Fibroblast of lung (primary cell): Measurements from ENCODE around the gene BAG3. TPM values are rescaled to one million over a fixed set of nuclear protein-coding genes. Genes with fewer than 3 reads are reported as not detected.

Source experiments
- DNase-seq, 2 donors: peaks; one replicate each; pipeline versions ENCODE4 v3.0.0 to v3.0.0-alpha.2; 2010; ENCODE audit warnings: low read depth in 2 of 2
- H2AFZ ChIP-seq: 2 replicates; pipeline ENCODE4 v1.5.1; 2012; ENCODE audit warnings: low read length, control low read depth, inconsistent platforms
- H3K27ac ChIP-seq: 2 replicates; pipeline ENCODE4 v1.5.1; 2011; ENCODE audit warnings: low read length, control low read depth; ENCODE audit not compliant: insufficient read depth
- H3K27me3 ChIP-seq: 2 replicates; pipeline ENCODE4 v1.5.1; 2011; ENCODE audit warnings: mild to moderate bottlenecking, low read length; ENCODE audit not compliant: control insufficient read depth, insufficient read depth
- H3K36me3 ChIP-seq: 2 replicates; pipeline ENCODE4 v1.5.1; 2011; ENCODE audit warnings: low read length; ENCODE audit not compliant: control insufficient read depth, insufficient read depth
- H3K4me1 ChIP-seq: 2 replicates; pipeline ENCODE4 v1.5.1; 2011; ENCODE audit warnings: low read length; ENCODE audit not compliant: control insufficient read depth, insufficient read depth; ENCODE audit errors: extremely low read depth
- H3K4me2 ChIP-seq: 2 replicates; pipeline ENCODE4 v1.5.1; 2011; ENCODE audit warnings: low read length, control low read depth; ENCODE audit not compliant: insufficient read depth; ENCODE audit errors: extremely low read depth
- H3K4me3 ChIP-seq, 4 experiments: fragments of 200-600 bp in 1 of 4; sonication (generic) in 1 of 4; replicated peaks in 1 of 4; 2 replicates each; pipeline ENCODE4 v1.5.1; 2011 to 2016; ENCODE audit warnings: low read length in 4 of 4, low read depth in 3 of 4, mild to moderate bottlenecking in 3 of 4, control low read depth in 2 of 4, inconsistent platforms in 1 of 4, mixed read lengths in 1 of 4; ENCODE audit not compliant: insufficient read depth in 1 of 4; ENCODE audit errors: control extremely low read depth in 1 of 4
- H3K79me2 ChIP-seq: 2 replicates; pipeline ENCODE4 v1.5.1; 2012; ENCODE audit warnings: mild to moderate bottlenecking, low read length, inconsistent platforms; ENCODE audit not compliant: control insufficient read depth, insufficient read depth
- H3K9ac ChIP-seq: 2 replicates; pipeline ENCODE4 v1.5.1; 2011; ENCODE audit warnings: mild to moderate bottlenecking, low read length, control low read depth; ENCODE audit not compliant: insufficient read depth
- H3K9me3 ChIP-seq: 2 replicates; pipeline ENCODE4 v1.5.1; 2012; ENCODE audit warnings: low read depth, low read length; ENCODE audit not compliant: control insufficient read depth, insufficient read depth
- H4K20me1 ChIP-seq: 2 replicates; pipeline ENCODE4 v1.5.1; 2011; ENCODE audit warnings: low read length; ENCODE audit not compliant: control insufficient read depth, insufficient read depth; ENCODE audit errors: extremely low read depth
- EZH2 ChIP-seq: IDR thresholded peaks from 2 replicates; pipeline ENCODE4 v1.5.1; 2012; ENCODE audit warnings: low read length, control low read depth, mild to moderate bottlenecking; ENCODE audit errors: missing control alignments
- polyA plus RNA-seq, 2 donors: library from polyadenylated mRNA; depleted of rRNA in 1 of 2; stranded (reverse) in 1 of 2; unstranded in 1 of 2; fragments of >200 nt; gene quantifications; 2 replicates each; pipeline ENCODE4 v1.2.1, GENCODE V29; 2011 to 2012; ENCODE audit warnings: missing spikeins in 1 of 2
- total RNA-seq: library from RNA; depleted of rRNA; stranded (reverse); fragments of >200 nt; gene quantifications from 2 replicates; pipeline ENCODE4 v1.2.1, GENCODE V29; 2014
- TF ChIP-seq, protein P1 (sequence below), 2 donors: IDR thresholded peaks in 1 of 2; conservative IDR thresholded peaks in 1 of 2; 1 replicate in 1 of 2; 2 replicates in 1 of 2; pipeline ENCODE4 v1.5.1; 2011 to 2012; ENCODE audit warnings: low read length in 2 of 2, control low read depth in 1 of 2, inconsistent platforms in 1 of 2, low read depth in 1 of 2, mild to moderate bottlenecking in 1 of 2

The BAG3 gene
- total and polyA plus RNA-seq, 2 donors (not counting 1 experiment from before 2014, with no cell fraction given): 8.4 to 20.0 TPM

GRCh38 chr10:119642556-119643111, 8.5 kb upstream of the BAG3 start:
- Histone ChIP-seq H3K27me3 (no peaks in the 10 kb centered on the region), H4K20me1 (no peaks in the 10 kb centered on the region), H2AFZ (no peak overlapping the region)

DNA sequence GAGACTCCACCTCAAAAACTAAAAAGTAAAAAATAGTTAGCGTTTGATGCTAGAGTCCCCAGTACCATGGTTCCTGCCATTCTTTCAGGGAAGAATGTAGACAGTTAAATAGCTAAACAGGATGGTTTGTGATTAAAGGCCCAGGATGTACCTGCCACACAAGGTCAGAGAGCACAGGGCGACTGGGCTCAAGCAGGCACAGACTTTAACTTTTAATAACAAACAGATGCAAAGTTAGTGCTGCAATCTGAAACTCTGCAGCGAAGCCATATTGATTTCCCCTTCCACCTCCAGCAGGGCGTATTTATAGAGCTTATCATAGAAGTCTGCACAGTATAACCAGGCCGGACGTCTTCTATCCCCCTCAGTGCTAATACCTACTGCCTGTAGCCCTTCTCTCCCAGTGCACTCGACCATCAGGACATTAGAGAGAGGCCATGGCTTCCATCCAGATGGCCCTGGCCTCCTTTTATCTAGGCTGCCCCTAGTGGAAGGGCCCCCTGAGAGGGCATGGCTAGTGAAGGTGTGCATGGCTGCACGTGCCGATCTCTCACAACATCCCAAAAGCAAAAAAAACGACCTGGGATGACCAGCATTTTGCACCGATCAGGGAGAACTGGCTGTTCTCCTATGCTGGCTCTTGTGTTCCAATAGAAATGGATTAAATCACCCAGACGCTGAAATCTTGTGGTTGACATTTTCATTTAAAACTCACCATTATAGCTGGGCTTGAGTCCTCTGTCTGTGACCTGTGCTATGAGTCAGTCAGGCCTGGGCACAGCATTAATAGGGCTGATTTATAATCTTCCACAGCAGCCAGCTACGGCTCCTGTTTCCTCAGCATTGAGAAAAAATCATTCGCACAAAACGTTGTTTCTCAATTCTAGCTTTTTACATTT, 7.6 kb upstream of the BAG3 start:
- Histone ChIP-seq H4K20me1 (no peaks in the 10 kb centered on the region), H3K4me3 (no peak overlapping the region), H3K4me1 (no peaks in the 10 kb centered on the region), H3K27me3 (no peaks in the 10 kb centered on the region), H2AFZ (no peak overlapping the region), H3K36me3 (no peaks in the 10 kb centered on the region), H3K79me2 (no peaks in the 10 kb centered on the region), H3K4me2 (no peak overlapping the region), H3K9ac (no peak overlapping the region), H3K9me3 (no peaks in the 10 kb centered on the region), H3K27ac (no peak overlapping the region)
- TF ChIP-seq EZH2: no peak
- TF ChIP-seq, protein P1, sequence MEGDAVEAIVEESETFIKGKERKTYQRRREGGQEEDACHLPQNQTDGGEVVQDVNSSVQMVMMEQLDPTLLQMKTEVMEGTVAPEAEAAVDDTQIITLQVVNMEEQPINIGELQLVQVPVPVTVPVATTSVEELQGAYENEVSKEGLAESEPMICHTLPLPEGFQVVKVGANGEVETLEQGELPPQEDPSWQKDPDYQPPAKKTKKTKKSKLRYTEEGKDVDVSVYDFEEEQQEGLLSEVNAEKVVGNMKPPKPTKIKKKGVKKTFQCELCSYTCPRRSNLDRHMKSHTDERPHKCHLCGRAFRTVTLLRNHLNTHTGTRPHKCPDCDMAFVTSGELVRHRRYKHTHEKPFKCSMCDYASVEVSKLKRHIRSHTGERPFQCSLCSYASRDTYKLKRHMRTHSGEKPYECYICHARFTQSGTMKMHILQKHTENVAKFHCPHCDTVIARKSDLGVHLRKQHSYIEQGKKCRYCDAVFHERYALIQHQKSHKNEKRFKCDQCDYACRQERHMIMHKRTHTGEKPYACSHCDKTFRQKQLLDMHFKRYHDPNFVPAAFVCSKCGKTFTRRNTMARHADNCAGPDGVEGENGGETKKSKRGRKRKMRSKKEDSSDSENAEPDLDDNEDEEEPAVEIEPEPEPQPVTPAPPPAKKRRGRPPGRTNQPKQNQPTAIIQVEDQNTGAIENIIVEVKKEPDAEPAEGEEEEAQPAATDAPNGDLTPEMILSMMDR (conservative IDR thresholded peaks at IDR 0.05 in 1 of 2, IDR thresholded peaks at IDR 0.05 in 1 of 2; ENCODE audit: low read depth in 1 of 2, low read length in 2 of 2): no peak
- DNase-seq: peak; percentile 50 to 55

More at GRCh38 chr10:119642556-119643111, 8.5 kb upstream of the BAG3 start:
- no peaks in the 10 kb centered on the region for H3K79me2 ChIP-seq
- no peaks in the 10 kb centered on the region for H3K9me3 ChIP-seq
- H3K4me3 ChIP-seq: no peak overlapping the region
- no peaks in the 10 kb centered on the region for H3K4me1 ChIP-seq
- TF ChIP-seq, protein P1 (conservative IDR thresholded peaks at IDR 0.05 in 1 of 2, IDR thresholded peaks at IDR 0.05 in 1 of 2; ENCODE audit: low read depth in 1 of 2, low read length in 2 of 2): no peak
- TF ChIP-seq EZH2: no peak
- no peak overlapping the region for H3K4me2 ChIP-seq
- DNase-seq: peak in 1 of 2 donors; percentile 56
- H3K36me3 ChIP-seq: no peaks in the 10 kb centered on the region
- no peak overlapping the region for H3K9ac ChIP-seq
- H3K27ac ChIP-seq: no peak overlapping the region

- Histone ChIP-seq H3K9me3 (no peaks in the 10 kb centered on the region), H3K36me3 (no peaks in the 10 kb centered on the region), H3K79me2 (no peaks in the 10 kb centered on the region), H3K4me1 (no peaks in the 10 kb centered on the region), H2AFZ (no peak overlapping the region), H4K20me1 (no peaks in the 10 kb centered on the region), H3K27ac (no peak overlapping the region), H3K27me3 (no peaks in the 10 kb centered on the region), H3K4me3 (no peak overlapping the region), H3K9ac (no peak overlapping the region), H3K4me2 (no peak overlapping the region)
- no peak for TF ChIP-seq EZH2
- TF ChIP-seq, protein P1 (conservative IDR thresholded peaks at IDR 0.05 in 1 of 2, IDR thresholded peaks at IDR 0.05 in 1 of 2; ENCODE audit: low read depth in 1 of 2, low read length in 2 of 2): peak in 1 of 2 donors; percentile 17
- DNase-seq: no peak
Measured at GRCh38 chr10:119644205-119644814, 6.9 kb upstream of the BAG3 start.
